ENCODE measurements around the gene ENOSF1.
"Not testable (repeated sequence)": the region's sequence is repeated elsewhere in the genome, so short reads cannot be mapped to it uniquely, and the experiment has no call there.

ENOSF1 gene

GRCh38 chr18:712401-713134 is at the start of gene ENOSF1:
Gene ENOSF1, minus strand, starts transcription at chr18:712630. Its CDS starts 43 bp downstream, at chr18:712587.
- peak; percentile 84 for DNase-seq (ENCODE audit: low read depth)

- DNase-seq (ENCODE audit: low read depth), result not testable (repeated sequence)
Observed at GRCh38 chr18:759864-760263, 47.4 kb upstream of the ENOSF1 start.

GRCh38 chr18:755506-755905 is 43.1 kb upstream of the ENOSF1 start:
- DNase-seq (ENCODE audit: low read depth), result no peak

- DNase-seq (ENCODE audit: low read depth), result no peak
Observed at GRCh38 chr18:754656-755055, 42.2 kb upstream of the ENOSF1 start.

- DNase-seq (ENCODE audit: low read depth), result no peak
Observed at GRCh38 chr18:750456-750855, 38.0 kb upstream of the ENOSF1 start.

- no peak for DNase-seq (ENCODE audit: low read depth)
Observed at GRCh38 chr18:744832-745597, 32.6 kb upstream of the ENOSF1 start.

- DNase-seq (ENCODE audit: low read depth), result peak; percentile 43
Observed at GRCh38 chr18:741931-742512, 29.6 kb upstream of the ENOSF1 start.

GRCh38 chr18:732371-732770 is 19.9 kb upstream of the ENOSF1 start:
- DNase-seq (ENCODE audit: low read depth), result no peak

- peak; percentile 18 for DNase-seq (ENCODE audit: low read depth)
Observed at GRCh38 chr18:731185-731584, 18.8 kb upstream of the ENOSF1 start.

GRCh38 chr18:730692-731091 is 18.3 kb upstream of the ENOSF1 start:
- peak; percentile 53 for DNase-seq (ENCODE audit: low read depth)

- not testable (repeated sequence) for DNase-seq (ENCODE audit: low read depth)
Observed at GRCh38 chr18:730120-730519, 17.7 kb upstream of the ENOSF1 start.

GRCh38 chr18:725646-726045 is 13.2 kb upstream of the ENOSF1 start:
- no peak for DNase-seq (ENCODE audit: low read depth)

- DNase-seq (ENCODE audit: low read depth), result no peak
Observed at GRCh38 chr18:723541-724080, 11.2 kb upstream of the ENOSF1 start.

- no peak for DNase-seq (ENCODE audit: low read depth)
Observed at GRCh38 chr18:717003-717402, 4.6 kb upstream of the ENOSF1 start.

- DNase-seq (ENCODE audit: low read depth), result peak; percentile 44
Observed at GRCh38 chr18:715626-716025, 3.2 kb upstream of the ENOSF1 start.

- no peak for DNase-seq (ENCODE audit: low read depth)
Observed at GRCh38 chr18:713135-713490, 683 bp upstream of the ENOSF1 start.

- DNase-seq (ENCODE audit: low read depth), result peak; percentile 86
Observed at GRCh38 chr18:711657-712400, 601 bp downstream of the ENOSF1 start.

GRCh38 chr18:711310-711656 is 1.1 kb downstream of the ENOSF1 start:
- no peak for DNase-seq (ENCODE audit: low read depth)

- DNase-seq (ENCODE audit: low read depth), result no peak
Observed at GRCh38 chr18:710418-711300, 1.8 kb downstream of the ENOSF1 start.

GRCh38 chr18:709771-710170 is 2.7 kb downstream of the ENOSF1 start:
- DNase-seq (ENCODE audit: low read depth), result no peak

- no peak for DNase-seq (ENCODE audit: low read depth)
Observed at GRCh38 chr18:708096-708495, 4.3 kb downstream of the ENOSF1 start.
